Right renal cortex interstitium (tissue), 3 donors: Measurements from ENCODE around the gene PPP4R1. TPM values are rescaled to one million over a fixed set of nuclear protein-coding genes. Genes with fewer than 3 reads are reported as not detected.

Experiments used
- DNase-seq, 3 donors: peaks; one replicate each; pipeline ENCODE4 v3.0.0-alpha.2; 2013; ENCODE audit warnings: low read depth in 3 of 3, low spot score in 2 of 3
- polyA plus RNA-seq, 3 donors: library from polyadenylated mRNA; unstranded; fragments of 120-200 nt; gene quantifications; one replicate each; pipeline ENCODE4 v1.2.1, GENCODE V29; 2013; ENCODE audit not compliant: insufficient read length in 3 of 3

Gene PPP4R1
- polyA plus RNA-seq, 3 donors = 88.7 to 99.6 (median 92.6) TPM

DNA sequence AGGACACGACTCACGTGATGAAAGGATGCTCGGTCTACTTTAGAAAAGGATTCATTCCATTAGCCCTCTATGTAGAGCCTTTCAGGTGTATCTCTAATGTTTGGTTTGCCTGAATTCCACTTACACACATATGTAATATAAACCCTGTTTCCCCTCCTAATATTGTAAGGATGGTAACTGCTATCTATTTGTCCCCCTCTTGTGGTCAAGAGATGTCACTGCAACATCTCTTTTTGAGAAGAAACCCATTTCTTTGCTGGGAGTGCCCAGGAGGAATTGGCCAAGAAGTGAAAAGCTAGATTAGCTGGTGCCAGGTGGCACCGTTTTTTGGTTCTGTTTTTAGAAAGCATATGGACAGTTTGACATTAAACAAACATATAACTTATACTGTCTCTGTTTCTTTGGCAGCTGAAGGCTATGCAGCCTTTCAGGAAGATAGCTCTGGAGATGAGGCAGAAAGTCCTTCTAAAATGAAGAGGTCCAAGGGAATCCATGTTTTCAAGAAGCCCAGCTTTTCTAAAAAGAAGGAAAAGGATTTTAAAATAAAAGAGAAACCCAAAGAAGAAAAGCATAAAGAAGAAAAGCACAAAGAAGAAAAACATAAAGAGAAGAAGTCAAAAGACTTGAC is 97.8 kb downstream of the PPP4R1 start:
- DNase-seq = peak in 1 of 3 donors; percentile 33

DNA sequence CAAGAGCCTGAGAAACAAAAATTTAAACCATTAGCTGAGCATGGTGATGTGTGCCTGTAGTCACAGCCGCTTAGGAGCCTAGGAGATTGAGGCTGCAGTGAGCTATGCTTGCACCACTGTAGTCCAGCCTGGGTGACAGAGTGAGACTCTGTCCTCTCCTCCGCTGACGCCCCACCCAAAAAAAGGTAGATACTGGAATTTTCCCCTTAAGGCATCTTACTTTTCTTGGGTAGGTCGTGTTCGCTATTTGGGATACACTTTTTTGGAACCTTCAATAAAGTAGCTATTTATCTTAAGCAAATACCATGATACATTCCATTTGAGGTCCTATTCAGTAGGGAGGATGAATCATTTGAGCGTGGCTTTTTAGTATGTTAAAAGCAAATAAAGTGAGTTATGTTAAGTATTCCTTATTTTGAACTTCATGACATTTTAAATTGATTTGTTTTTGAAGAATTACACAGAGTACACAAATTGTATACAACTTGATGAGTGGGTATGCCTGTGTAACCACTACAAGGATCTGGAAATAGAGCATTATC is 100.3 kb downstream of the PPP4R1 start:
- DNase-seq = no peak

DNA sequence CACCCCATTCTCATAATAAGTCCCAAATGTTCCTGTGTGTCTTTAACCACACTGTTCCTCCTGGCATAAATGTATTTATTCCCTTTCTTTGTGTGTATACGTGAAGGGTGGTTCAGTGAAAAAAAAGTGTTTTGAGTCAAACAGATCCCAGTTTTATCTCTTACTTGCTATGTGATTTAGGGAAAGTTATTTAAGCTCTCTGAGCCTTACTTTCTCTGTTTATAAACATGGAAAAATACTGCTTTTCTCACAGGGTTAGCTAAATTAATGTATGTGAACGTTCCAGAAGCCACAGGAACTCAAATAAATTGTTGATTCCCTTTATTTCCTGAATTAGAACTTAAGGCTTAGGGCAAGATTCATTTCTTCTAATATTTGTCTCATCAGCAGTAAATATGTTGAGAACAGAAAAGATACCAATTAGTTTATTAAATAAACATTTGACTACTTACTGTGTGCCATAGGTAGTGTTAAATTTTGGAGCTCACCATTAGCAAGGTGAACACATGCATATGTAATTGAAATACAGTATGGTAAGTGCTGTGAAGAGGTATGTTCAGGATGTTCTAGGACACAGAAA is 105.8 kb downstream of the PPP4R1 start:
- DNase-seq = no peak

DNA sequence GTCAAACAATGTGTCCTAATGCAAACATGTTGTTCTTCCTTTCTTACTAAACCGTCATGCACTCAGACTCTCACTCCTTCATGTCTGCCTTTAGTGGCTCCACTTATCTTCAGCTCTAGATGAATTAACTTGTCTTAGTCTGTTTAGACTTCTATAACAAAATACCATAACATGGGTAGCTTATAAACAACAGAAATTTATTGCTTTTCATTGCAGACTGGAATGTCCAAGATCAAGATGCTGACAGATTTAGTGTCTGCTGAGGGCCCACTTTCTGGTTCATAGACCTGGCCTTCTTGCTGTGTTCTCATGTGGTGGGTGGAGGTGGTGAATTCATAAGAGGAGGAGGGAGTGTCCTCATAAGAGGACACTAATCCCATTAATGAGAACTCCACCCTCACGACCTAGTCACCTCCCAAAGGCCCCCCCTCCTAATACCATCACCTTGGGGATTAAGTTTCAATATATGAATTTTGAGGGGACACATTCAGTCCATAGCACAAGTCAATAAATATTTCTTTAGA is 106.7 kb downstream of the PPP4R1 start:
- DNase-seq = no peak

DNA sequence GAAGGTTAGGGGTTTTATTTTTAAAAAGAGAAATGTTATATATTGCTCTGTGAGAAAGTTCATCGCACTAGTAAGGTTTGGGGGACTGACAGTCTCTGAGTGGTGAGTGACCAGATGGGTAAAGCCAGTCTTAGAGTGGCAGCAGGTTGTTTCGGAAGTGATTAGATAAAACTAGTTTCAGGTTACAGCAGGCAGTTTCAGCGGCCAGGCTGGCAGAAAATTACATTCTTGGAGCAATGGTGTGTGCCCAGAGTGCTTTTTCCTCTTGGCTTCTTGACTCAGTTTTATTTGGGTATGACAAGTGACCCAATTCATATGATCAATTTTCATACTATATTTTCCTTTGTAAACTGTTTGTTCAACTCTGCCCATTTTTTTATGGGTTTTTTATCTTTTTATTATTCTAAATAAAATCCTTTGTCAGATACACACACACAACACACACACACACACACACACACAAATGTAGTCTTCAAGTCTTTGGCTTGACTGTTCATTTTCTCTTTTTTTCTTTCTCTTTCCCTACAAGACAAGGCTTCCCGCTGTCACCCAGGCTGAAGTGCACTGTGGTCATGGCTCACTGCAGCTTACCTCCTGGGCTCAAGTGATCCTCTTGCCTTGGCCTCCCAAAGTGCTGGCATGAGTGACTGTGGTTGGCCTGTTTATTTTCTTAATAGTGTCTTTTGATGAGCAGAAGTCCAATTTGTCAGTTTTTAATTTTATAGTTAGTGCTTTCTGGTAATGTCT is 108.1 kb downstream of the PPP4R1 start:
- no peak for DNase-seq

Other genes starting within 250 kb of the PPP4R1 start
- 10 to 100 TPM; 79.7 to 84.6 (median 81.9) TPM for gene RALBP1, start 139.0 kb downstream of the PPP4R1 start, polyA plus RNA-seq
- 10 to 100 TPM; 32.0 to 34.0 (median 32.3) TPM for gene RAB31, start 93.7 kb upstream of the PPP4R1 start, polyA plus RNA-seq